H9 (cell line): ENCODE results near the gene LRRC26. TPM values are rescaled to one million over a fixed set of nuclear protein-coding genes. Genes with fewer than 3 reads are reported as not detected.

ENCODE experiments used
- DNase-seq: peaks from one replicate; pipeline ENCODE4 v3.0.0-alpha.2; 2017
- H2AFZ ChIP-seq: one replicate; pipeline ENCODE4 v1.6.1; 2013; ENCODE audit warnings: mild to moderate bottlenecking, low read length, control low read depth, moderate library complexity
- H2AK5ac ChIP-seq: 2 replicates; pipeline ENCODE4 v1.6.1; 2013; ENCODE audit warnings: low read length, control low read depth, mixed read lengths; ENCODE audit not compliant: insufficient read length
- H2BK120ac ChIP-seq: one replicate; pipeline ENCODE4 v1.6.1; 2013; ENCODE audit warnings: low read depth, mild to moderate bottlenecking, low read length, control low read depth, inconsistent platforms; ENCODE audit not compliant: poor library complexity, severe bottlenecking
- H2BK12ac ChIP-seq: 2 replicates; pipeline ENCODE4 v1.6.1; 2013; ENCODE audit warnings: low read length, control low read depth, mixed read lengths, low read depth; ENCODE audit not compliant: insufficient read length
- H2BK15ac ChIP-seq: 2 replicates; pipeline ENCODE4 v1.6.1; 2013; ENCODE audit warnings: low read depth, low read length, control low read depth
- H2BK20ac ChIP-seq: one replicate; pipeline ENCODE4 v1.6.1; 2013; ENCODE audit warnings: low read depth, mild to moderate bottlenecking, low read length, control low read depth, inconsistent platforms; ENCODE audit not compliant: poor library complexity, severe bottlenecking
- H2BK5ac ChIP-seq: 2 replicates; pipeline ENCODE4 v1.6.1; 2013; ENCODE audit warnings: low read length, control low read depth, mixed read lengths; ENCODE audit not compliant: insufficient read length
- H3K14ac ChIP-seq: 2 replicates; pipeline ENCODE4 v1.6.1; 2013; ENCODE audit warnings: low read length, control low read depth; ENCODE audit not compliant: insufficient read depth
- H3K18ac ChIP-seq: 2 replicates; pipeline ENCODE4 v1.6.1; 2013; ENCODE audit warnings: low read depth, mild to moderate bottlenecking, mixed read lengths, low read length, control low read depth; ENCODE audit not compliant: insufficient read length
- H3K23ac ChIP-seq: 2 replicates; pipeline ENCODE4 v1.6.1; 2013; ENCODE audit warnings: low read length, control low read depth, mixed read lengths, low read depth; ENCODE audit not compliant: insufficient read length
- H3K23me2 ChIP-seq: 2 replicates; pipeline ENCODE4 v1.6.1; 2013; ENCODE audit warnings: low read depth, mild to moderate bottlenecking, mixed read lengths, low read length, control low read depth; ENCODE audit not compliant: insufficient read length, poor library complexity, severe bottlenecking
- H3K27ac ChIP-seq: 2 replicates; pipeline ENCODE4 v1.5.1; 2013; ENCODE audit warnings: low read length, control low read depth, mixed read lengths, low read depth; ENCODE audit not compliant: insufficient read length
- H3K27me3 ChIP-seq: 2 replicates; pipeline ENCODE4 v1.6.1; 2013; ENCODE audit warnings: low read length, control low read depth, inconsistent platforms; ENCODE audit not compliant: insufficient read depth
- H3K4ac ChIP-seq: 2 replicates; pipeline ENCODE4 v1.6.1; 2013; ENCODE audit warnings: low read depth, mild to moderate bottlenecking, control low read depth, inconsistent platforms, low read length, moderate library complexity
- H3K4me1 ChIP-seq: 2 replicates; pipeline ENCODE4 v1.6.1; 2013; ENCODE audit warnings: low read length, control low read depth, inconsistent platforms; ENCODE audit not compliant: insufficient read depth
- H3K4me2 ChIP-seq: 2 replicates; pipeline ENCODE4 v1.6.1; 2013; ENCODE audit warnings: low read length, control low read depth, mixed read lengths; ENCODE audit not compliant: insufficient read length, insufficient read depth
- H3K56ac ChIP-seq: 2 replicates; pipeline ENCODE4 v1.6.1; 2013; ENCODE audit warnings: low read depth, mild to moderate bottlenecking, mixed read lengths, low read length, control low read depth; ENCODE audit not compliant: insufficient read length
- H3K79me1 ChIP-seq: 2 replicates; pipeline ENCODE4 v1.6.1; 2013; ENCODE audit warnings: low read depth, mild to moderate bottlenecking, moderate library complexity, low read length, control low read depth, inconsistent platforms; ENCODE audit not compliant: insufficient read depth, poor library complexity, severe bottlenecking
- H3K79me2 ChIP-seq: 2 replicates; pipeline ENCODE4 v1.6.1; 2013; ENCODE audit warnings: low read length, control low read depth, inconsistent platforms; ENCODE audit not compliant: insufficient read depth
- H3K9ac ChIP-seq: 2 replicates; pipeline ENCODE4 v1.6.1; 2013; ENCODE audit warnings: low read length, control low read depth, mixed read lengths; ENCODE audit not compliant: insufficient read length; ENCODE audit errors: extremely low read depth
- H3K9me3 ChIP-seq: one replicate; pipeline ENCODE4 v1.6.1; 2013; ENCODE audit warnings: low read depth, low read length, inconsistent platforms; ENCODE audit not compliant: control insufficient read depth
- H3T11ph ChIP-seq: one replicate; pipeline ENCODE4 v1.6.1; 2013; ENCODE audit warnings: mild to moderate bottlenecking, low read length, control low read depth, inconsistent platforms
- H4K20me1 ChIP-seq: one replicate; pipeline ENCODE4 v1.6.1; 2013; ENCODE audit not compliant: control insufficient read depth, insufficient read length, insufficient read depth
- H4K5ac ChIP-seq: 2 replicates; pipeline ENCODE4 v1.6.1; 2013; ENCODE audit warnings: low read depth, mild to moderate bottlenecking, mixed read lengths, low read length, control low read depth; ENCODE audit not compliant: insufficient read length
- H4K8ac ChIP-seq: replicated peaks from 2 replicates; pipeline ENCODE4 v1.6.1; 2013; ENCODE audit warnings: low read length, control low read depth, mixed read lengths, low read depth; ENCODE audit not compliant: insufficient read length
- H4K91ac ChIP-seq: 2 replicates; pipeline ENCODE4 v1.6.1; 2013; ENCODE audit warnings: low read depth, mild to moderate bottlenecking, moderate library complexity, mixed read lengths, low read length, control low read depth; ENCODE audit not compliant: insufficient read length
- H3K27ac Mint-ChIP-seq, 3 experiments: 2 replicates in 2 of 3; 3 replicates in 1 of 3; pipeline ENCODE4 v1.8.0; 2020 to 2021; ENCODE audit warnings: mixed read lengths in 3 of 3, mild to moderate bottlenecking in 1 of 3, moderate library complexity in 1 of 3
- H3K27me3 Mint-ChIP-seq: 2 replicates; pipeline ENCODE4 v1.8.0; 2021; ENCODE audit warnings: low read depth, mild to moderate bottlenecking, moderate library complexity, mixed read lengths
- H3K36me3 Mint-ChIP-seq, 3 experiments: 2 replicates in 2 of 3; 3 replicates in 1 of 3; pipeline ENCODE4 v1.8.0; 2020 to 2021; ENCODE audit warnings: low read depth in 3 of 3, mixed read lengths in 3 of 3; ENCODE audit not compliant: insufficient read depth in 1 of 3
- H3K4me1 Mint-ChIP-seq, 2 experiments: 2 replicates each; pipeline ENCODE4 v1.8.0; 2020; ENCODE audit warnings: mixed read lengths in 2 of 2
- H3K4me3 Mint-ChIP-seq, 2 experiments: 2 replicates in 1 of 2; 3 replicates in 1 of 2; pipeline ENCODE4 v1.8.0; 2020 to 2021; ENCODE audit warnings: mild to moderate bottlenecking in 2 of 2, mixed read lengths in 2 of 2, moderate library complexity in 1 of 2
- H3K9me3 Mint-ChIP-seq, 2 experiments: 2 replicates in 1 of 2; 3 replicates in 1 of 2; pipeline ENCODE4 v1.8.0; 2020; ENCODE audit warnings: mild to moderate bottlenecking in 2 of 2, mixed read lengths in 2 of 2, moderate library complexity in 1 of 2
- CTCF ChIP-seq: fragments of 200-600 bp; sonication (generic); conservative IDR thresholded peaks from 3 replicates; pipeline ENCODE4 v1.8.0; 2021; ENCODE audit warnings: antibody characterized with exemption, mild to moderate bottlenecking
- WGBS: extraction: QIAGEN DNeasy Blood & Tissue Kit; methylation state at CpG from one replicate; pipeline ENCODE4 v1.1.7; 2013; ENCODE audit warnings: missing lambda C conversion rate, low lambda C conversion rate, mixed read lengths; ENCODE audit not compliant: insufficient read length; ENCODE audit errors: extremely low coverage; 5-methylcytosine and 5-hydroxymethylcytosine counted together
- total RNA-seq: library from RNA; stranded (reverse); gene quantifications from 2 replicates; pipeline ENCODE4 v1.2.1, GENCODE V29; 2021

Gene LRRC26
- total RNA-seq, 1 experiment from 2014 or later, result 0.96 TPM

- Histone ChIP-seq H2BK12ac (no peak overlapping the region), H3K27me3 (no peaks in the 10 kb centered on the region), H2BK5ac (no peak overlapping the region), H4K8ac (no peak overlapping the region), H2BK15ac (no peak overlapping the region), H2BK20ac (no peak overlapping the region), H2AFZ (no peak overlapping the region), H3T11ph (no peak overlapping the region), H4K91ac (no peak overlapping the region), H3K23me2 (peaks cover 12% of the 10 kb centered on the region), H3K79me1 (no peaks in the 10 kb centered on the region), H2AK5ac (no peak overlapping the region), H3K56ac (no peak overlapping the region), H3K79me2 (no peaks in the 10 kb centered on the region), H4K5ac (no peak overlapping the region), H3K18ac (no peak overlapping the region), H3K4me1 (no peaks in the 10 kb centered on the region; the same call in 1 of the 2 replicates), H3K23ac (no peak overlapping the region), H3K27ac (no peak overlapping the region), H3K4ac (no peak overlapping the region), H2BK120ac (no peak overlapping the region), H3K4me2 (no peak overlapping the region), H3K9me3 (no peaks in the 10 kb centered on the region), H3K14ac (no peak overlapping the region), H4K20me1 (no peaks in the 10 kb centered on the region), H3K9ac (no peak overlapping the region)
- no peak for TF ChIP-seq CTCF
- no peaks in the 10 kb centered on the region for H3K27me3 Mint-ChIP-seq
- no peak for DNase-seq
- no peak overlapping the region; a peak in 1 of 5 replicates for H3K4me3 Mint-ChIP-seq
- H3K9me3 Mint-ChIP-seq, result no peaks in the 10 kb centered on the region
- no CpG with 5 or more reads among the region's 12 CpGs for WGBS
- H3K27ac Mint-ChIP-seq, result 0 out of 7 replicates have a peak overlapping the region, but pooled peaks of 1 of the 3 experiments have one; percentile 57
- H3K36me3 Mint-ChIP-seq, result peaks cover 3 to 19% (median 5%) of the 10 kb centered on the region in 3 experiments; a peak in 3 of 7 replicates
- peaks cover 4 to 8% of the 10 kb centered on the region in 2 experiments for H3K4me1 Mint-ChIP-seq
Observed at GRCh38 chr9:137218754-137219271, 49.0 kb upstream of the LRRC26 start.
